ENCODE data around the gene SMIM11. TPM values are rescaled to one million over a fixed set of nuclear protein-coding genes. Genes with fewer than 3 reads are reported as not detected.
"Not testable (repeated sequence)": the region's sequence is repeated elsewhere in the genome, so short reads cannot be mapped to it uniquely, and the experiment has no call there.

Gene SMIM11
- total RNA-seq, 1 donor, result 2.1 TPM

- Histone ChIP-seq H3K4me3 (ENCODE audit: low read length) (no peak overlapping the region), H3K4me1 (ENCODE audit: insufficient read depth, low read length) (peaks cover 13% of the 10 kb centered on the region), H3K27me3 (ENCODE audit: insufficient read depth, low read length) (peaks cover 2% of the 10 kb centered on the region), H3K9me3 (ENCODE audit: low read depth, low read length) (no peaks in the 10 kb centered on the region)
Measured at GRCh38 chr21:34365809-34366208, 9.5 kb upstream of the SMIM11 start.

- H3K4me1 ChIP-seq (ENCODE audit: insufficient read depth, low read length), result peaks cover 11% of the 10 kb centered on the region
- H3K4me3 ChIP-seq (ENCODE audit: low read length), result no peak overlapping the region
- no peaks in the 10 kb centered on the region for H3K27me3 ChIP-seq (ENCODE audit: insufficient read depth, low read length)
- H3K9me3 ChIP-seq (ENCODE audit: low read depth, low read length), result no peaks in the 10 kb centered on the region
Measured at GRCh38 chr21:34367320-34367935, 7.9 kb upstream of the SMIM11 start.

- Histone ChIP-seq H3K9me3 (ENCODE audit: low read depth, low read length) (no peaks in the 10 kb centered on the region), H3K27me3 (ENCODE audit: insufficient read depth, low read length) (no peaks in the 10 kb centered on the region), H3K4me3 (ENCODE audit: low read length) (no peak overlapping the region), H3K4me1 (ENCODE audit: insufficient read depth, low read length) (peaks cover 14% of the 10 kb centered on the region)
Measured at GRCh38 chr21:34369741-34370140, 5.6 kb upstream of the SMIM11 start.

- Histone ChIP-seq H3K27me3 (ENCODE audit: insufficient read depth, low read length) (no peaks in the 10 kb centered on the region), H3K4me3 (ENCODE audit: low read length) (no peak overlapping the region), H3K9me3 (ENCODE audit: low read depth, low read length) (no peaks in the 10 kb centered on the region), H3K4me1 (ENCODE audit: insufficient read depth, low read length) (peaks cover 14% of the 10 kb centered on the region)
Measured at GRCh38 chr21:34372321-34372720, 3.0 kb upstream of the SMIM11 start.

- not testable (repeated sequence) for H3K27me3 ChIP-seq (ENCODE audit: insufficient read depth, low read length); H3K4me3 ChIP-seq (ENCODE audit: low read length); H3K9me3 ChIP-seq (ENCODE audit: low read depth, low read length)
- peaks cover 14% of the 10 kb centered on the region for H3K4me1 ChIP-seq (ENCODE audit: insufficient read depth, low read length)
Measured at GRCh38 chr21:34374462-34374861, 845 bp upstream of the SMIM11 start.

GRCh38 chr21:34375619-34375972, 289 bp downstream of the SMIM11 start:
- not testable (repeated sequence) for H3K4me3 ChIP-seq (ENCODE audit: low read length); H3K27me3 ChIP-seq (ENCODE audit: insufficient read depth, low read length); H3K9me3 ChIP-seq (ENCODE audit: low read depth, low read length)
- peaks cover 14% of the 10 kb centered on the region for H3K4me1 ChIP-seq (ENCODE audit: insufficient read depth, low read length)

- not testable (repeated sequence) for H3K27me3 ChIP-seq (ENCODE audit: insufficient read depth, low read length); H3K4me1 ChIP-seq (ENCODE audit: insufficient read depth, low read length); H3K4me3 ChIP-seq (ENCODE audit: low read length); H3K9me3 ChIP-seq (ENCODE audit: low read depth, low read length)
Measured at GRCh38 chr21:34383138-34383537, 7.8 kb downstream of the SMIM11 start.

GRCh38 chr21:34383724-34384415, 8.6 kb downstream of the SMIM11 start:
- H3K4me3 ChIP-seq (ENCODE audit: low read length); H3K9me3 ChIP-seq (ENCODE audit: low read depth, low read length); H3K27me3 ChIP-seq (ENCODE audit: insufficient read depth, low read length); H3K4me1 ChIP-seq (ENCODE audit: insufficient read depth, low read length): not testable (repeated sequence)

GRCh38 chr21:34400522-34400921, 25.2 kb downstream of the SMIM11 start:
- H3K4me3 ChIP-seq (ENCODE audit: low read length); H3K9me3 ChIP-seq (ENCODE audit: low read depth, low read length); H3K27me3 ChIP-seq (ENCODE audit: insufficient read depth, low read length); H3K4me1 ChIP-seq (ENCODE audit: insufficient read depth, low read length): not testable (repeated sequence)

- H3K4me1 ChIP-seq (ENCODE audit: insufficient read depth, low read length); H3K9me3 ChIP-seq (ENCODE audit: low read depth, low read length); H3K4me3 ChIP-seq (ENCODE audit: low read length); H3K27me3 ChIP-seq (ENCODE audit: insufficient read depth, low read length): not testable (repeated sequence)
Measured at GRCh38 chr21:34404742-34405141, 29.4 kb downstream of the SMIM11 start.

GRCh38 chr21:34405686-34406085, 30.4 kb downstream of the SMIM11 start:
- H3K9me3 ChIP-seq (ENCODE audit: low read depth, low read length); H3K27me3 ChIP-seq (ENCODE audit: insufficient read depth, low read length); H3K4me1 ChIP-seq (ENCODE audit: insufficient read depth, low read length); H3K4me3 ChIP-seq (ENCODE audit: low read length): not testable (repeated sequence)

GRCh38 chr21:34406102-34406501, 30.8 kb downstream of the SMIM11 start:
- H3K27me3 ChIP-seq (ENCODE audit: insufficient read depth, low read length); H3K4me3 ChIP-seq (ENCODE audit: low read length); H3K9me3 ChIP-seq (ENCODE audit: low read depth, low read length); H3K4me1 ChIP-seq (ENCODE audit: insufficient read depth, low read length): not testable (repeated sequence)

- H3K4me3 ChIP-seq (ENCODE audit: low read length); H3K27me3 ChIP-seq (ENCODE audit: insufficient read depth, low read length); H3K4me1 ChIP-seq (ENCODE audit: insufficient read depth, low read length): not testable (repeated sequence)
Measured at GRCh38 chr21:34406676-34407075, 31.4 kb downstream of the SMIM11 start.

GRCh38 chr21:34407294-34407693, 32.0 kb downstream of the SMIM11 start:
- not testable (repeated sequence) for H3K4me1 ChIP-seq (ENCODE audit: insufficient read depth, low read length)

More at GRCh38 chr21:34406676-34407075, 31.4 kb downstream of the SMIM11 start:
- not testable (repeated sequence) for H3K9me3 ChIP-seq (ENCODE audit: low read depth, low read length)

GRCh38 chr21:34417448-34418077, 42.3 kb downstream of the SMIM11 start:
- H3K4me3 ChIP-seq (ENCODE audit: low read length); H3K4me1 ChIP-seq (ENCODE audit: insufficient read depth, low read length); H3K9me3 ChIP-seq (ENCODE audit: low read depth, low read length); H3K27me3 ChIP-seq (ENCODE audit: insufficient read depth, low read length): not testable (repeated sequence)

More at GRCh38 chr21:34407294-34407693, 32.0 kb downstream of the SMIM11 start:
- H3K9me3 ChIP-seq (ENCODE audit: low read depth, low read length); H3K27me3 ChIP-seq (ENCODE audit: insufficient read depth, low read length); H3K4me3 ChIP-seq (ENCODE audit: low read length): not testable (repeated sequence)

GRCh38 chr21:34423805-34424204, 48.5 kb downstream of the SMIM11 start, which contains the start of gene SMIM34:
SMIM34 (minus strand) TSS chr21:34423951; CDS start chr21:34423839, 112 bp downstream.
- H3K4me3 ChIP-seq (ENCODE audit: low read length); H3K9me3 ChIP-seq (ENCODE audit: low read depth, low read length); H3K4me1 ChIP-seq (ENCODE audit: insufficient read depth, low read length); H3K27me3 ChIP-seq (ENCODE audit: insufficient read depth, low read length): not testable (repeated sequence)
